ENCODE results near the gene TMC8. TPM values are rescaled to one million over a fixed set of nuclear protein-coding genes. Genes with fewer than 3 reads are reported as not detected.
"Not testable (repeated sequence)": the region's sequence is repeated elsewhere in the genome, so short reads cannot be mapped to it uniquely, and the experiment has no call there.

TMC8 gene
- total RNA-seq, 1 donor from 2014 or later, result 0.85 TPM

DNA sequence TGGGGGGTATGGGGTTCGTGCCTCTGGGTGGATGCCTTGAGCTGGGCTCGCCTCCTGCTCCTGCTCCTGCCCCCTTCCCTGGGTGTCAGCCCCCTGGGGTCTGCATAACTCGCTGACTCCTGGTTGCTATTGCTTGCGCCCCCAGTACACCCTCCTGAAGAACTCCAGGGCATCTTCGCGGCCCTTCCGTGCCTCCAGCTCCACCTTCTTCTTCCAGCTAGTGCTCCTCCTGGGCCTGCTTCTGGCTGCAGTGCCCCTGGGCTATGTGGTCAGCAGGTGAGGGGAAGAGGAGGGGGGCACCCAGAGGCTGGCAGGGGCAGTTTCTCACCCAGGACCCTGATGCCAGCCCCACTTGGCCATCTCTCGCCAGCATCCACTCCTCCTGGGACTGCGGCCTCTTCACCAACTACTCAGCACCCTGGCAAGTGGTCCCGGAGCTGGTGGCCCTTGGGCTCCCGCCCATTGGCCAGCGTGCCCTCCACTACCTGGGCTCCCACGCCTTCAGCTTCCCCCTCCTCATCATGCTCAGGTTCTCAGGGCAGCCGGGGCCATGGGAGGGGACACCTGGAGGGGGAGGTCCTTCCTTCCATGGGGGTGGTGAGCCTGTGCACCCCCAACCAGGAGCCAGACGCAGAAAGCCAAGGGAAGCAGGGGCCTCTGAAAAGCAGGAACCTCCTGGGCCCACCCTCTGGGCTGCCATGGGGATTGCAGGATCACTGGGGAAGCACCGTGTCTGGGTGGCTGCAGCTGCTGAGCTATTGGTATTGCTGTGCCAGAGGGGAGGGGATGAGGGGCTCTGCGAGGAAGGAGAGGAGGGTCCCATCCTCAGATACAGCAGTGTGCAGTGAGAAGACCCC, 7.9 kb downstream of the TMC8 start:
- H3K27ac Mint-ChIP-seq, result peak overlapping the region; percentile 58
- no peaks in the 10 kb centered on the region for H3K9me3 Mint-ChIP-seq
- peaks cover 12% of the 10 kb centered on the region for H3K4me1 Mint-ChIP-seq (ENCODE audit: unreplicated experiment)
- TF ChIP-seq, protein P1, sequence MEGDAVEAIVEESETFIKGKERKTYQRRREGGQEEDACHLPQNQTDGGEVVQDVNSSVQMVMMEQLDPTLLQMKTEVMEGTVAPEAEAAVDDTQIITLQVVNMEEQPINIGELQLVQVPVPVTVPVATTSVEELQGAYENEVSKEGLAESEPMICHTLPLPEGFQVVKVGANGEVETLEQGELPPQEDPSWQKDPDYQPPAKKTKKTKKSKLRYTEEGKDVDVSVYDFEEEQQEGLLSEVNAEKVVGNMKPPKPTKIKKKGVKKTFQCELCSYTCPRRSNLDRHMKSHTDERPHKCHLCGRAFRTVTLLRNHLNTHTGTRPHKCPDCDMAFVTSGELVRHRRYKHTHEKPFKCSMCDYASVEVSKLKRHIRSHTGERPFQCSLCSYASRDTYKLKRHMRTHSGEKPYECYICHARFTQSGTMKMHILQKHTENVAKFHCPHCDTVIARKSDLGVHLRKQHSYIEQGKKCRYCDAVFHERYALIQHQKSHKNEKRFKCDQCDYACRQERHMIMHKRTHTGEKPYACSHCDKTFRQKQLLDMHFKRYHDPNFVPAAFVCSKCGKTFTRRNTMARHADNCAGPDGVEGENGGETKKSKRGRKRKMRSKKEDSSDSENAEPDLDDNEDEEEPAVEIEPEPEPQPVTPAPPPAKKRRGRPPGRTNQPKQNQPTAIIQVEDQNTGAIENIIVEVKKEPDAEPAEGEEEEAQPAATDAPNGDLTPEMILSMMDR (conservative IDR thresholded peaks at IDR 0.05), result no peak
- no peak overlapping the region for H3K4me3 Mint-ChIP-seq
- DNase-seq (ENCODE audit: extremely low spot score, unreplicated experiment), result no peak
- H3K36me3 Mint-ChIP-seq, result no peaks in the 10 kb centered on the region
- peaks cover 7% of the 10 kb centered on the region for H3K27me3 Mint-ChIP-seq

DNA sequence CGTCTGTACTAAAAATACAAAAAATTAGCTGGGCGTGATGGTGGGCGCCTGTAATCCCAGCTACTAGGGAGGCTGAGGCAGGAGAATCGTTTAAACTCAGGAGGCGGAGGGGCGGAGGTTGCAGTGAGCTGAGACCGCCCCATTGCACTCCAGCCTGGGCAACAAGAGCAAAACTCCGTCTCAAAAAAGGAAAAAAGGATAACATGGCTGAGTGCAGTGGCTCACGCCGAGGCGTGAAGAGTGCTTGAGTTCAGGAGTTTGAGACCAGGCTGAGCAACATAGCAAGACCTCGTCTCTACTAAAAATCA, 9.2 kb downstream of the TMC8 start:
- not testable (repeated sequence) for H3K36me3 Mint-ChIP-seq; DNase-seq (ENCODE audit: extremely low spot score, unreplicated experiment); H3K27me3 Mint-ChIP-seq; H3K9me3 Mint-ChIP-seq; H3K4me3 Mint-ChIP-seq
- Mint-ChIP-seq H3K4me1 (ENCODE audit: unreplicated experiment) (peaks cover 12% of the 10 kb centered on the region), H3K27ac (peak overlapping the region; percentile 83)

DNA sequence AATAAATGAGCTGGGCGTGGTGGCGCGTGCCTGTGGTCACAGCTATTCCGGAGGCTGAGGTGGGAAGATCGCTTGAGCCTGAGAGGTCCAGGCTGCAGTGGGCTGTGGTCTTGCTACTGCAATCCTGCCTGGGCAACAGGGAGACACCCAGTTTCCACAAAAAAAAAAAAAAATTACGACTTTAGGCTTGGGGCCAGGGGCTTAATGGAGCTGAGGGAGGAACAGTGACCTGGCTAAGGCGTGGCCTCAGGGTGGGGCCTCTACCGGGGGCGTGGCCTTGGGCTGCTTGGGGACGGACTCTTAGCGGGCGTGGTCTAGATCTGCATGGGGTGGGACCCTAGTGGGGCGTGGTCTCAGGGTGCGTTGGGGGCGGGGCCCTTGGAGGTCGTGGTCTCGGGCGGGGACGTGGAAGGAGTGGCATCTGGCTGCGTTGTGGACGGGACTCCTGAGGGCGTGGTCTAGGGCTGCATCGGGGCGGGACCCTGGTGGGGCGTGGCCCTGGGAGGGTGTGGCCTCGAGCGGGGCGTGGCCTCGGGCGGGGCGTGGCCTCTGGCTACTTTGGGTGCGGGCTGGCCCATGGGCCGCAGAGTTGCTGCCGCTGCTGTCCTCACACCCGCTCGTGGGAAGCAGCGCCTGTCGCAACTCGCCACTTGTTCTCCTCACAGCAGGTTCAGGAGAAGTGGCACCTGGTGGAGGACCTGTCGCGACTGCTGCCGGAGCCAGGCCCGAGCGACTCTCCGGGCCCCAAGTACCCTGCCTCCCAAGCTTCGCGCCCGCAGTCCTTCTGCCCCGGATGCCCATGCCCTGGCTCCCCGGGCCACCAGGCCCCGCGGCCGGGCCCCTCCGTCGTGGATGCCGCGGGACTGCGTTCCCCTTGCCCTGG, 9.8 kb downstream of the TMC8 start:
- Mint-ChIP-seq H3K36me3 (no peaks in the 10 kb centered on the region), H3K27ac (peak overlapping the region; percentile 83), H3K4me3 (peak overlapping the region; percentile 63)

DNA sequence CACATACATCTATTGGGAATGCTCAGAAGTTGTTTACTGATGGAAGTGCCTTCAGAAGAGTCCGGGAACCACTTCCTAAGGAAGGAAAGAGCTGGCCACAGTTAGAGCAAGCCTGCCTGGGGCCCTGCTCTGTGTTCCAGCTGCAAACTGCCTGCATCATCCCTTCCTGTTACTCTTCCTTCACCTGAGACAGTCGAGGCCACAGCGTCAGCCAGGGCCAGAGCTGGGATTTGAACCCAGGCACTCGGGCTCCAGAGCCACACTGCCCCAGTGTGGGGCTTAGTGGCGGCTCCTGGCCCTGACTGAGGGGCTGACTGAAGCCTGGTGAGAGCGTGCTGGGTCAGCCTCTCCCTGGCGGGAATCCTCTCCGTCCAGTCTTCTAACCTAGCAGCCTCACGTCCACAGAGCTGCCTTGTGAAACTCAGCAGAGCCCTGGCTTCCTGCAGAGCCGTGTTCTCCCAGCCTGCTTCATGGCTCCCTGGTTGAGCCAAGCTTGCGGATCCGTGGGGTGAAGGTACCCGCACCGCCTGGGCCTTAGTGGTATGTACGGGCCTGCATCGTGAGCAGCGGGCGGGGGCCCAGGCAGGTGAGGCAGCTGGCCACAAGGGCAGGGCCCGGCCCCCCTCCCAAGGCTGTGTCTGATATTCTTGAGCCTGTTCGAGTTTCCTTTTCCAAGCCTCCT, 11.0 kb downstream of the TMC8 start:
- H3K36me3 Mint-ChIP-seq, result no peaks in the 10 kb centered on the region
- no peaks in the 10 kb centered on the region for H3K27me3 Mint-ChIP-seq
- H3K4me3 Mint-ChIP-seq, result no peak overlapping the region
- no peaks in the 10 kb centered on the region for H3K9me3 Mint-ChIP-seq
- H3K27ac Mint-ChIP-seq, result no peak overlapping the region
- TF ChIP-seq, protein P1 (conservative IDR thresholded peaks at IDR 0.05), result no peak
- H3K4me1 Mint-ChIP-seq (ENCODE audit: unreplicated experiment), result peaks cover 12% of the 10 kb centered on the region
- DNase-seq (ENCODE audit: extremely low spot score, unreplicated experiment), result no peak

More for the DNA sequence above, 9.8 kb downstream of the TMC8 start:
- peaks cover 2% of the 10 kb centered on the region for H3K27me3 Mint-ChIP-seq
- H3K9me3 Mint-ChIP-seq, result no peaks in the 10 kb centered on the region
- peak; percentile 84 for DNase-seq (ENCODE audit: extremely low spot score, unreplicated experiment)
- peaks cover 12% of the 10 kb centered on the region for H3K4me1 Mint-ChIP-seq (ENCODE audit: unreplicated experiment)
- TF ChIP-seq, protein P1 (conservative IDR thresholded peaks at IDR 0.05), result no peak

DNA sequence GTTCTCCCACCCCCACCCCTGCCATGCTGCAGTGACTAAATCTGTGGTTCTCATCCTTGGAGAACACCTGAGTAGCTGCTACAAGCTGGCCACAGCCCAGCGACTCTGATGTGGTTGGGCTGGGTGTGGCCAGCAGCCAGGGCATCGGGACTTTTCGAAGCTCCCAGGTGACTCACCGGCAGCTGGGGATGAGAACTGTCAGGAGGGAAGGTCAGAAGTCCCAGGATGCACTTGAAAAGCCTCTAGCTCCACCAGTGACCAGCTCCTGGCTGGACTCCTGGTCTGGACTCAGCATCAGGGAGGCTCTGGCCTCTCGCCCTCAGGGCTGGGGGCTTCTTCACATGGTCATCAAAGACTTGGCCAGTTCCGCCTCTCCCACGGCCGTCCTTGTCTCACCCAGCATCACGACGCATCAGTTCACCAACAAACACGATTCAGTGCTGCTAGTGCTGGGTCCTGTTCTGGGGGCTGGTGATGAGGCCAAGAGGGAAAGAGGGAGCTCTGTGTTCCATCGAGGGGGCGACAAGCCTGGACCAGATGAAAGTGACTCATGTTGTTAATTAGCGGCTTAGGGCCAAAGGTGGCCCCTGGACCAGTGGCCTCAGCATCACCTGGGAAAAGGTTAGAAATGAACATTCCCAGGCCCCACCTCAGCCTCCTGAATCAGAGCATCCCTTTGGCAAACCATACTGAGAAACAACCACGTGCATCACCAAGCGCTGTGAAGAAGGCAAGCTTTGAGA, 11.7 kb downstream of the TMC8 start:
- Mint-ChIP-seq H3K4me1 (ENCODE audit: unreplicated experiment) (peaks cover 12% of the 10 kb centered on the region), H3K27ac (no peak overlapping the region), H3K27me3 (no peaks in the 10 kb centered on the region), H3K9me3 (no peaks in the 10 kb centered on the region), H3K4me3 (no peak overlapping the region), H3K36me3 (no peaks in the 10 kb centered on the region)
- DNase-seq (ENCODE audit: extremely low spot score, unreplicated experiment), result no peak
- TF ChIP-seq, protein P1 (conservative IDR thresholded peaks at IDR 0.05), result no peak
